ENCODE data around the gene MCM3.

The MCM3 gene

DNA sequence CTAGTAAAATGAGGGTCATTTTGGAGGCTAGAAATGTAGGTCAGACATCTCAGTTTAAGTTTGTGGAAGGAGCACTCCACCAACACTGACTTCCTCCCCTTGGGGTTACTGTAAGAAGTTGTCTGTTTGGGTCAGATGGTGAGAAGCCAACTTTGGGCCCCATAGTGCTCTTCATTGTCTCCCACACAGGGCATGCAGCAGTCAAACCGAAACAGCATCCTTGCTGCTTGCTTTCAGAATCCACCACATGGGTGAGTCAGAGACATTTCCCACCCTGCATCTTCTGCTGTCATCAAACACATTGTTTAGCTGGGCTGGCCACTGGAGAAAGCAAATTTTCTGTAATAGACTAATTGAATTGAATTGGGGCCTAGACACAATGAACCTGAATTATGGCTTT is 57.0 kb downstream of the MCM3 start:
- no peak for TF ChIP-seq Cebpa-rat (IDR thresholded peaks at IDR 0.05)
- H3K27me3 ChIP-seq, result no peaks in the 10 kb centered on the region

DNA sequence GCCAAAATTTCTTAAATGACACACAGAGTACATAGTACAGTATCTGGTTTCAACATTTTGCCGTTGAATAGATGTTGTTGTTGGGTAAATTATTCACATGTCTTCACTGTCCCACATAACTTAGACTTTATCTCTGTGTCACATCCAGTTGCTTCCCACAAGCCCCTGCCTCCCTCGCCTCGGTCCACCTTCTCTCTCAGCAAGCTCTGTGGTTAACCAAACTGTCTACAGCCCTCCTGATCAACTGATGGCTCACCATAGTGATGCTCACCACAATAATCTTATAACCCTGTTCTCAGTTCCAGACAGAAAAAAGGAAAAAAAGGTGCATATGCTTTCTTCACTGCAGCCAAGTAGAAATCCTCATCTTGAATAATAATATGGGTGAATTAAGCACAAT is 63.2 kb downstream of the MCM3 start:
- no peak for TF ChIP-seq Cebpa-rat (IDR thresholded peaks at IDR 0.05)
- H3K4me2 ChIP-seq, result no peak overlapping the region
- no peaks in the 10 kb centered on the region for H3K36me3 ChIP-seq

More for the DNA sequence above, 57.0 kb downstream of the MCM3 start:
- Histone ChIP-seq H3K4me1 (peaks cover 0 to 15% (median 9%) of the 10 kb centered on the region in 10 experiments; a peak in 8 of 20 replicates), H3K9me3 (replicated peaks in 1 of 11) (no peaks in the 10 kb centered on the region; a peak in 1 of 22 replicates), H3K36me3 (no peaks in the 10 kb centered on the region), H3K4me3 (no peak overlapping the region), H3K27ac (no peak overlapping the region), H3K4me2 (no peak overlapping the region), H3K9ac (no peak overlapping the region), H4K20me1 (no peaks in the 10 kb centered on the region)

GRCh38 chr6:52217761-52218160 is 66.8 kb downstream of the MCM3 start:
- Histone ChIP-seq H3K4me2 (no peak overlapping the region), H3K27me3 (no peaks in the 10 kb centered on the region), H3K9ac (no peak overlapping the region), H3K4me3 (no peak overlapping the region), H3K27ac (no peak overlapping the region), H4K20me1 (no peaks in the 10 kb centered on the region), H3K4me1 (peaks cover 0 to 7% (median 0%) of the 10 kb centered on the region in 10 experiments; a peak in 1 of 20 replicates), H3K36me3 (no peaks in the 10 kb centered on the region), H3K9me3 (replicated peaks in 1 of 11) (no peaks in the 10 kb centered on the region)
- no peak for TF ChIP-seq Cebpa-rat (IDR thresholded peaks at IDR 0.05)

More for the DNA sequence above, 63.2 kb downstream of the MCM3 start:
- H3K9me3 ChIP-seq (replicated peaks in 1 of 11), result no peaks in the 10 kb centered on the region; a peak in 1 of 22 replicates
- H3K27me3 ChIP-seq, result no peaks in the 10 kb centered on the region
- H3K27ac ChIP-seq, result no peak overlapping the region
- H3K4me1 ChIP-seq, result peaks cover 0 to 4% (median 0%) of the 10 kb centered on the region in 10 experiments; a peak in 1 of 20 replicates
- no peak overlapping the region for H3K4me3 ChIP-seq
- H3K9ac ChIP-seq, result no peak overlapping the region
- H4K20me1 ChIP-seq, result no peaks in the 10 kb centered on the region

GRCh38 chr6:52216932-52217575 is 67.5 kb downstream of the MCM3 start:
- TF ChIP-seq Cebpa-rat (IDR thresholded peaks at IDR 0.05), result no peak
- no peaks in the 10 kb centered on the region for H4K20me1 ChIP-seq
- no peaks in the 10 kb centered on the region for H3K9me3 ChIP-seq (replicated peaks in 1 of 11)
- no peak overlapping the region for H3K9ac ChIP-seq
- H3K4me2 ChIP-seq, result no peak overlapping the region
- no peaks in the 10 kb centered on the region for H3K36me3 ChIP-seq
- peaks cover 0 to 7% (median 0%) of the 10 kb centered on the region in 10 experiments; a peak in 1 of 20 replicates for H3K4me1 ChIP-seq
- no peak overlapping the region for H3K27ac ChIP-seq
- H3K4me3 ChIP-seq, result no peak overlapping the region
- H3K27me3 ChIP-seq, result no peaks in the 10 kb centered on the region

GRCh38 chr6:52215787-52216186 is 68.8 kb downstream of the MCM3 start:
- Histone ChIP-seq H3K9me3 (replicated peaks in 1 of 11) (no peaks in the 10 kb centered on the region), H4K20me1 (no peaks in the 10 kb centered on the region), H3K4me1 (0 out of 20 replicates have a peak, but pooled peaks cover 0 to 7% (median 0%) of the 10 kb centered on the region in 10 experiments), H3K36me3 (no peaks in the 10 kb centered on the region), H3K27ac (no peak overlapping the region), H3K4me2 (no peak overlapping the region), H3K4me3 (no peak overlapping the region), H3K27me3 (no peaks in the 10 kb centered on the region), H3K9ac (no peak overlapping the region)
- TF ChIP-seq Cebpa-rat (IDR thresholded peaks at IDR 0.05), result no peak
